Neural progenitor cell (in vitro differentiated cells): Measurements from ENCODE around the gene PTPRN2. TPM values are rescaled to one million over a fixed set of nuclear protein-coding genes. Genes with fewer than 3 reads are reported as not detected.

ENCODE experiments used
- DNase-seq: peaks from one replicate; pipeline ENCODE4 v3.0.0-alpha.2; 2016; ENCODE audit warnings: low spot score
- H2AFZ ChIP-seq: fragments of 200-600 bp; sonication (generic); replicated peaks from 2 replicates; pipeline ENCODE4 v1.6.1; 2016; ENCODE audit warnings: antibody characterized with exemption
- H3F3A ChIP-seq: fragments of 200-600 bp; sonication (generic); 2 replicates; pipeline ENCODE4 v1.6.1; 2016; ENCODE audit warnings: antibody characterized with exemption, low read depth
- H3K27ac ChIP-seq: fragments of 200-600 bp; sonication (generic); 2 replicates; pipeline ENCODE4 v1.5.1; 2016; ENCODE audit warnings: mild to moderate bottlenecking
- H3K27me3 ChIP-seq: fragments of 200-600 bp; sonication (generic); 2 replicates; pipeline ENCODE4 v1.6.1; 2016; ENCODE audit warnings: mild to moderate bottlenecking, moderate library complexity
- H3K36me3 ChIP-seq: fragments of 200-600 bp; sonication (generic); 2 replicates; pipeline ENCODE4 v1.5.1; 2016
- H3K4me1 ChIP-seq: fragments of 200-600 bp; sonication (generic); 2 replicates; pipeline ENCODE4 v1.6.1; 2016; ENCODE audit warnings: mixed run types
- H3K4me2 ChIP-seq: fragments of 200-600 bp; sonication (generic); 2 replicates; pipeline ENCODE4 v1.6.1; 2016
- H3K4me3 ChIP-seq: fragments of 200-600 bp; sonication (generic); 2 replicates; pipeline ENCODE4 v1.5.1; 2016
- H3K79me2 ChIP-seq: fragments of 200-600 bp; sonication (generic); 2 replicates; pipeline ENCODE4 v1.6.1; 2016; ENCODE audit warnings: low read depth
- H3K9ac ChIP-seq: fragments of 200-600 bp; sonication (generic); 2 replicates; pipeline ENCODE4 v1.6.1; 2016
- H3K9me3 ChIP-seq: fragments of 200-600 bp; sonication (generic); 2 replicates; pipeline ENCODE4 v1.5.1; 2016; ENCODE audit warnings: low read depth
- H4K20me1 ChIP-seq: fragments of 200-600 bp; sonication (generic); 2 replicates; pipeline ENCODE4 v1.6.1; 2016; ENCODE audit warnings: low read depth
- H3K27ac Mint-ChIP-seq: 3 replicates; pipeline ENCODE4 v1.8.0; 2021; ENCODE audit warnings: mixed read lengths
- H3K27me3 Mint-ChIP-seq: 2 replicates; pipeline ENCODE4 v1.8.0; 2022; ENCODE audit warnings: low read depth, mild to moderate bottlenecking, inconsistent platforms, moderate library complexity, mixed read lengths; ENCODE audit not compliant: insufficient read depth
- H3K36me3 Mint-ChIP-seq: 3 replicates; pipeline ENCODE4 v1.8.0; 2021; ENCODE audit warnings: mixed read lengths
- H3K4me1 Mint-ChIP-seq: 3 replicates; pipeline ENCODE4 v1.8.0; 2021; ENCODE audit warnings: mixed read lengths
- H3K4me3 Mint-ChIP-seq: 3 replicates; pipeline ENCODE4 v1.8.0; 2021; ENCODE audit warnings: mild to moderate bottlenecking, moderate library complexity, mixed read lengths
- H3K9me3 Mint-ChIP-seq: 3 replicates; pipeline ENCODE4 v1.8.0; 2020; ENCODE audit warnings: mixed read lengths
- CTCF ChIP-seq: fragments of 200-600 bp; sonication (generic); IDR thresholded peaks from 2 replicates; pipeline ENCODE4 v1.5.1; 2017; ENCODE audit warnings: antibody characterized with exemption, mild to moderate bottlenecking
- EZH2 ChIP-seq: fragments of 200-600 bp; sonication (generic); IDR thresholded peaks from 2 replicates; pipeline ENCODE4 v1.6.1; 2017; ENCODE audit warnings: antibody characterized with exemption, mild to moderate bottlenecking, moderate library complexity
- EZH2phosphoT487 ChIP-seq: fragments of 200-600 bp; sonication (generic); IDR thresholded peaks from 2 replicates; pipeline ENCODE4 v1.6.1; 2017; ENCODE audit warnings: antibody characterized with exemption
- total RNA-seq: library from RNA; depleted of rRNA; stranded (reverse); fragments of >200 nt; gene quantifications from 2 replicates; pipeline ENCODE4 v1.2.3, GENCODE V29; 2015; ENCODE audit warnings: low replicate concordance

The PTPRN2 gene
- total RNA-seq, 1 donor from 2014 or later, result 3.0 TPM

GRCh38 chr7:157775021-157775559 lies 812.5 kb downstream of the PTPRN2 start:
- no peak overlapping the region for H3K4me3 Mint-ChIP-seq
- no peak for TF ChIP-seq EZH2
- no peak for TF ChIP-seq CTCF
- no peak for TF ChIP-seq EZH2phosphoT487
- no peak overlapping the region for H3K27ac ChIP-seq
- peaks cover 8% of the 10 kb centered on the region for H3K9me3 Mint-ChIP-seq
- no peak overlapping the region for H3K4me2 ChIP-seq
- no peak for DNase-seq
- peaks cover 16% of the 10 kb centered on the region for H3K4me1 Mint-ChIP-seq
- H3K27me3 ChIP-seq, result peaks cover 29% of the 10 kb centered on the region
- no peaks in the 10 kb centered on the region for H3K4me1 ChIP-seq
- H3K79me2 ChIP-seq, result no peaks in the 10 kb centered on the region
- H3K9ac ChIP-seq, result no peak overlapping the region
- H3K27ac Mint-ChIP-seq, result no peak overlapping the region
- peaks cover 7% of the 10 kb centered on the region for H3K36me3 Mint-ChIP-seq
- no peaks in the 10 kb centered on the region for H3K9me3 ChIP-seq
- no peaks in the 10 kb centered on the region for H3F3A ChIP-seq
- H4K20me1 ChIP-seq, result no peaks in the 10 kb centered on the region
- H3K4me3 ChIP-seq, result no peak overlapping the region
- H2AFZ ChIP-seq, result no peak overlapping the region
- H3K36me3 ChIP-seq, result no peaks in the 10 kb centered on the region
- H3K27me3 Mint-ChIP-seq, result peaks cover 25% of the 10 kb centered on the region

DNA sequence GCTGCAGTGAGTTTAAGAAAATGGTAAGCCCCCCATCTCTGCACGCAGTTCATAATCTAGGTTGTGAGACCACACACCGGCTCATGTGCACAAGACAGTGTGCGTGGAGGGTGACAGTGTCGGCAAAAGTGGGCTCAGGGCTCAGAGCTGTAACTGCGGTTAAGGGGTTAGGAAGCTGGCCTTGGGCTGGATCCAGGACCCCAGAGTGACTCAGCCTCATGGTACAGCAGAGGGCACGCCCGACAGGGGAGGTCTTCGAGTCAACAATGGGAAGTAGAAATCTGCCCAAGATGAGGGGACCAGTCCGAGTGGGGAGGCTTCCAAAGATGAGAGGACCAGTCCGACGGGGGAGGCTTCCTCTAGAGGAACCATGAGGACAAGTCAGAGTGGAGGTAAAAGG lies 813.1 kb downstream of the PTPRN2 start:
- no peak for TF ChIP-seq EZH2
- TF ChIP-seq EZH2phosphoT487, result no peak
- no peak for TF ChIP-seq CTCF
- no peaks in the 10 kb centered on the region for H3F3A ChIP-seq
- H3K27ac ChIP-seq, result no peak overlapping the region
- H3K4me1 ChIP-seq, result no peaks in the 10 kb centered on the region
- no peaks in the 10 kb centered on the region for H3K36me3 ChIP-seq
- peaks cover 25% of the 10 kb centered on the region for H3K27me3 Mint-ChIP-seq
- no peak overlapping the region for H3K9ac ChIP-seq
- no peak for DNase-seq
- H3K36me3 Mint-ChIP-seq, result peaks cover 7% of the 10 kb centered on the region
- H3K27me3 ChIP-seq, result peaks cover 29% of the 10 kb centered on the region
- H3K4me2 ChIP-seq, result no peak overlapping the region
- peaks cover 15% of the 10 kb centered on the region for H3K4me1 Mint-ChIP-seq
- H3K27ac Mint-ChIP-seq, result no peak overlapping the region
- no peaks in the 10 kb centered on the region for H4K20me1 ChIP-seq
- no peaks in the 10 kb centered on the region for H3K9me3 ChIP-seq
- H3K4me3 Mint-ChIP-seq, result no peak overlapping the region
- H2AFZ ChIP-seq, result no peak overlapping the region
- no peaks in the 10 kb centered on the region for H3K79me2 ChIP-seq
- H3K9me3 Mint-ChIP-seq, result peaks cover 8% of the 10 kb centered on the region
- H3K4me3 ChIP-seq, result no peak overlapping the region

DNA sequence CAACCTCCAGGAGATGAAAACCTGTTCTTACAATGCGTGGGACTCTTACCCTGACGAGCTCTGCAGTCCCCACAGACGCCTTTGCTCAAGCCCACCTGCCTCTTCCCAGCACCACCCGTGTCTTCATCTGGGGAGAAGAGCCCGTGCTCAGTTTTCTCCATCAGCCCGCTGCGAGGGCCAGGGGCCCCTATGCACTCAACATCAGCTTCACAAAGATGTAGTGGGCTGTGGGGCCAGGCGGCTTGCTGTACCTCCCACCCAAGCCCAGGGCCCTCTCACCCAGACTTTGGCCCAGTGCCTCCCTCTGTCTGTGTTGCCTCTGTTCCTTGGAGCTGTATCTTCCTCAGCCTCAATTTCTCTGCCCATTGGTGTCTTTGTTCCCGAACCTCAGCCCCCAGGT lies 814.3 kb downstream of the PTPRN2 start:
- H3K9me3 Mint-ChIP-seq, result peaks cover 8% of the 10 kb centered on the region
- Histone ChIP-seq H3K4me2 (no peak overlapping the region), H3K79me2 (no peaks in the 10 kb centered on the region), H3K36me3 (no peaks in the 10 kb centered on the region), H3K4me3 (no peak overlapping the region), H2AFZ (no peak overlapping the region), H3K9ac (no peak overlapping the region), H3K4me1 (peaks cover 10% of the 10 kb centered on the region), H4K20me1 (no peaks in the 10 kb centered on the region), H3F3A (no peaks in the 10 kb centered on the region), H3K27ac (no peak overlapping the region), H3K9me3 (no peaks in the 10 kb centered on the region), H3K27me3 (peaks cover 29% of the 10 kb centered on the region)
- DNase-seq, result no peak
- H3K36me3 Mint-ChIP-seq, result peaks cover 7% of the 10 kb centered on the region
- no peak overlapping the region for H3K4me3 Mint-ChIP-seq
- no peak overlapping the region for H3K27ac Mint-ChIP-seq
- H3K4me1 Mint-ChIP-seq, result peaks cover 27% of the 10 kb centered on the region
- TF ChIP-seq CTCF (no peak), EZH2 (no peak), EZH2phosphoT487 (no peak)
- H3K27me3 Mint-ChIP-seq, result peaks cover 21% of the 10 kb centered on the region
